ENCODE results near the gene NT5DC3.
A peak's percentile ranks its signal among the peaks of the same experiment; 100 is the strongest.
"Not testable (repeated sequence)": the region's sequence is repeated elsewhere in the genome, so short reads cannot be mapped to it uniquely, and the experiment has no call there.

NT5DC3 gene

DNA sequence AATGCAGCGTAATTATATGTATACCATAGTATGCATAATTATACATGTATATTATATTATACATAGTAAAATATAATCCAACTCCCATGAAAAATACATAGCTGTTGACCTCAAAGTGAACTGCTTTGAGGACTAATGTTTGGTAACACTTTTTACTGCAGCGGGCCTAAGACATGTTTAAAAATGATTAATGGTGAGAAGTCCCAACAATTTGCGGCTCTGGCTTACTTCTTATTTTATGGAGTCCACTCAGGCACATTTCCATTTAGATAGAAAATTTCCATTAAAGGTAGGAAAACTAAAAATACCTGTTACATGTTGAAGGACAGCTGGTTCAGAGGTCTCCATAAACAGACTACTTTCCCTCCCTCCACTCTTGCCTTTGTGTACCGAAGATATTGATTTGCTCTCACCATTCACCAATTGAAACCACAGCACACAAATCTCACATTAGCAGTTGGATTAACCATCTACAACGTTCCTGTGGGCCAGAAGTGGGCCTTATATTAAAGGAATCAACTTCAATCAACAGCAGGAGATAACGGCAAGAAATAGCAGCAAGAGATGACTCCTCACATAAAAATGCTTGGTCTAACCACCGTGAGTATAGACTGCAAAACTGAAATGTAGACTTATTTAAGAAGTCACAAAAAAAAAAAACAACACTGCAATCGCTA, 14.1 kb upstream of the NT5DC3 start:
- DNase-seq = no peak

DNA sequence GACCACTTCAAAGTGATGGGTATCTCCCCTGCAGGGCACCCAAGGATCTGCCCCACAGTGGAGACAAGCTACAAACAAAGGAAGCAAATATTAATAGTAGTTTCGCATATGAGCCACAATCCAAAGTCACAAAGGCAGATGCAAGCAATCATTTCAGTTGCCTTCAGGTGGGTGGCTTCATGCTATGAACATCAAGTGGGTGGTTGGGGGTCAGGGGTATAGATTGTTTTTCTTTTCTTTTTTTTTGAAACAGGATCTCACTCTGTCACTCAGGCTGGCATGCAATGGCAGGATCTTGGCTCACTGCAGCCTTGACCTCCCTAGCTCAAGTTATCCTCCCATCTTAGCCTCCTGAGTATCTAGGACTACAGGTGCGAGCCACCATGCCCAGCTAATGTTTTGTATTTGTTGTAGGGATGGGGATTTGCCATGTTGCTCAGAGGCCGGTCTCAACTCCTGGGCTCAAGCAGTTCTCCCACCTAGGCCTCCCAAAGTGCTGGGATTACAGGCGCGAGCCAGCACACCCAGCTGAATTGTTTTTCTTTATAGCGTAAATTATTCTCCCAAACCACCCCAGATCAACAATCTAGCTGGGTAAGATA, 13.4 kb upstream of the NT5DC3 start:
- DNase-seq = no peak

DNA sequence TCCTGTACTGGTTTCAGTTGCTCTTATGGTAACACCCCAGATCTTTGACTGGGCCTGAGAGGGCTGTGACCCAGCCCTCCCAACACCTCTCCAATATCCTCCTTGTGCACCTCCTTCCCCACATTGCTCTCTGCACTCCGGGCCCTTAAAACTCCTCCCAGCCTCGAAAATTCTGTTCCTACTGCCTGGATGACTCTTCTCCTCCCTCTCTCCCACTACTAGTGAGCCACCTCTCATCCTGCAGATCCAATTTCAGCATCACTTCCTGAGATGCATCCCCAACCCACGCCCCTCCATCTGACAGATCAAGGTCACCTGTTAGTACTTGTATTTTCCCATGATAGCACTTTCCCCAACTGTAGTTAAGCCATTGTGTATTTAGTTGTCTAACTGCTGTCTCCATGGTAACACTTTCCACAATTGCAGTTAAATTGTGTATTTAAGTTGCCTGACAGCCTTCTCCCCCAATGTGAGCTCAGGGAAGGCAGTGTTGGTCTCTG, 11.5 kb upstream of the NT5DC3 start:
- no peak for DNase-seq

GRCh38 chr12:103851127-103851526, 10.1 kb upstream of the NT5DC3 start:
- no peak for DNase-seq

DNA sequence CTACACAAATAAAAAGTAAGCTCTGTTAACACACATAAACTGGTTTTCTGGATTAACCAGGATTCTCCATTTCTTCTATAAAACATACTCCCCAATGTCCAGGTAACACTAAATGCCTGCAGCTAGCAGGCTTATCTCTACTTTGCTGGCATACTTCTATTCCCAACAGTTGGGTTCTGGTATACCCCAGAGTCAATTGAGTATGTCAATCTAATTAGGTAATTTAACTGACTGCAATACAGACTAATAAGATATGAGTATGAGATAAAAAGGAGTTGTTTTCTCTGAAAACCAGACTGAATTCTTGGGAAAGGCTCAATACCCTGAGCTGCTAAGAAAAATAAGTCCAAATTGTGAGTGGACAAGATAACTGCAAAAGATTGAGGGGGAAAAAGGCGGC, 9.4 kb upstream of the NT5DC3 start:
- no peak for DNase-seq

DNA sequence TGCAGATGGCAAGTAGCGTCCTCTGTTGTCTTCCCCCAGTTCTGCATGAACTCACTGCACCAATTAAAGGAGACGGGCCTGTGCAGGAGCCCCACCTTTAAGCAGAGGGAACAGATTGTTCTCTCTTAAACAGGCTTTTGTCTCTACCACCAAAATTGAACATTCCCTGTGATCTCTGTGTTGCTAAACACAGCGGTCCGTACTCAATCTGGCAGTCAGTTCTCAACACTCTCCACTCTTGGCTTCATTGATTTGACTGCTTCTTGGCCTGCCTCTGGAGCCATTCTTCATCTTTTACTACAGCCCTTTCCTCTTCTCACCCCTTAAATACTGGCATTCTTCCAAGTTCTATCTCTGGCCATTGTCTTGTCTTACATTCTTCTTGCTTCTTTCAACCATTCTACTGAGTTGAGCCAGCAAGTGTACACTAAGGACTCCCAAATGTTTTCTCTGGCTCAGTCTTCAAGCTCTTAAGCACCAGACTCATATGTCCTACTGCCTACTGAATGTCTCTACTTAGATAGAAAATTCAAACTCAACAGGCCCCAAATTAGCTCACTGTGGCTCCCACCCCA, 8.0 kb upstream of the NT5DC3 start:
- no peak for DNase-seq

DNA sequence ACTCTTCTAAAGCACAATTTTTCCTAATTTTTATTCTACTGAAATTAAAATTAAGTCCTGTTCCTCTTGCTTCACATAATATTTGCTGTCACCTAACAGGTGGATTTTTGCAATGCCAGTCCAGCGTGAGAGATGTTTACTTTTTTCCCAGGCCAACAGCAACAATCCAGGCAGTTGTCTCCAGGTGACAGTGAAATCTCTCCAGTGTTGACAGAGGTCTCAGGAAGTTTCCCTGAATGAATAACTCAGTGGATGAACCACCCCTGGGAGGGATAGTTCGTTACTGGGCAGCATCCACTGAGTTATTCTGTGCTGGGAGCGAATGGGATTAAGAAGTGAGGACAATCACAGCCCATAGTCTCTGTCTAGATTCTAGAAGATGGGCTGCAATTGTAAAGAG, 7.1 kb upstream of the NT5DC3 start:
- DNase-seq = no peak

- DNase-seq = no peak
These were observed 5.4 kb upstream of the NT5DC3 start for GRCh38 chr12:103846415-103846814.

DNA sequence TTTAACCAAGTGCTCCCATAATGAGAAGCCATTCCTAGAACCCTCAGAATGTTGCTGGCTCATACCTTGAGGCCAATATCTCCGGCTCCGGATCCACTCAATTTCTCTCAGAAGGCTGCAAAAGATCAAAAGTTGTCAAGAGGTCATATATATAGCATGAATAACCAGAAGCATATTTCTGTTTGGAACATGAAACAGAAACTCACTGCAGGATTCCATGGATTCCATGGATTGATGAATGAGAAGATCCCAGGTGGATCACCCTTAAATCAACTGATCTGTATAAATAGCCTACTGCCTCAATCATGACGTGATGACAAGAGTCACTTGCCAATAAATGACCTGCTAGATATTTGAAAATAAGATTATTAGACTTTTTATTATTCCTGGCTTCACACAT, 3.3 kb upstream of the NT5DC3 start:
- no peak for DNase-seq

- DNase-seq = peak; percentile 6
These were observed 903 bp upstream of the NT5DC3 start for GRCh38 chr12:103841690-103842584.

DNA sequence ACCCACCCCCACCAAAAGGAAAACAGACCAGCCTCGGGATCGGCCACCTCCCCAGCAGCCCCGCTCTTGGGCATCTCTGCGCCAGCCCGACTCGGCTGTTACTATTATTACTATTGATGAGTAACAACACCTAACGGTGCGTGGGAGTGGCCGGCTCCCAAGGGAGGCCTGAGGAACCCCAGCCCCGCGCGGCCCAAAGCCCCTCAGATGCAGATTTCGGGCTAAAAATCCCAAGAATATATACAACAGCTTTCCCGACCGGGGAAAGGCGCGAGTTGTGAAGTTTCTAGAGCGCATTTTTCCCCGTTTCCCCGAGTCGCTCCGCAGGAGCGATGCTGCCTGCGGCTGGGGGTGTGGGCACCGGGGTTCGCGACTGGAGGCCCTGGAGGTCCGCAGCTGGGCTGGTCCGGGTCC, 565 bp downstream of the NT5DC3 start:
- no peak for DNase-seq

DNA sequence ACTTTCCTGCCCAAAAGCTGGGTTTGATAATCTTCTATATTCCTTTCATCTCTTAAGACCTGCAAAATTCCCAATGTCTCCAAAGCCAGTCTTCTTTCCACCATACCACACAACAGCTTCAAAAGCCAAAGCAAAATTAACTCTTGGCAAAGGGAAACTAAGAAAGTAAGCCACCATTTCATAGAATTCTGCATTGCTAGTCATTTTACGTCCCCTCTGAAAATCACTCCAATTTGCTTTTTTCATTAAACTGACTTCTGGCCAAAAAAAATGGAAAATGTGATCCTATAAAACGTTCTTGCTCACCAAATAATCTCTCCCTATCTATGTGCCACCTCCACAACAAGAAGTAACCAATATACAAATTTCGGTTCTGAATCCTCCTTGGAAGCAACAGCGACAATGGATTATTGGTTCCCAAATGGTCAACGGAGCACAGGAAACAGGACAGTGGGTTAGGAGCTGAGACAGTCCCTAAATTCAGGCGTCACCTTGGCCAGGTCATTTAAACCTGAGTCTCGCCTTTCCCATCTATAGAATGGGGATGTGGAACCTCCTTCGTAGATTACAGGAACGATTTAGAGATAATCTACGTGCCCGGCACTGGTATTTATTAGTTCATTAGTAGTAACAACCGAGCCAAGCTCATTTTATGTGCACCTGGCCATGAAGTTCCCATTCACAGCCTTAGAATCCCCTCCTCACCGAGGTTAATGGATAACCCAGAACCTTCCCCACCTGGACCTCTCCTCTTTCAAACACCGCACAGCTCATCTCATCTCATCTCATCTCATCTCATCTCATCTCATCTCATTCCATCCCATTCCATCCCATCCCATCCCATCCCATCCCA, 1.2 kb downstream of the NT5DC3 start:
- no peak for DNase-seq

DNA sequence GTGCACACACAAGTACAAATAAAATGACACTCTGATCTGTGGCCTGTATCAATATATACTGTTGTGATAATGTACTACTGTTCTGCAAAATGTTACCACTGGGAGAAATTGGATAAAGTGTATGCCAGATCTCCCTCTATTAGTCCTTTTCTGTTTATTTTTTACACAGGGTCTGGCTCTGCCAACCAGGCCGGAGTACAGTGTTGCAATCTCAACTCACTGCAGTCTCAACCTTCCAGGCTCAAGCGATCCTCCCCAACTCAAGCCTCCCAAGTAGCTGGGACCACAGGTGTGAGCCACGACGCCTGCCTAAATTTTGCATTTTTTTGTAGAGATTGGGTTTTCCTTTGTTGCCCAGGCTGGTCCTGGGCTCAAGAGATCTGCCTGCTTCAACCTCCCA, 1.9 kb downstream of the NT5DC3 start:
- no peak for DNase-seq

GRCh38 chr12:103838254-103838914, 2.6 kb downstream of the NT5DC3 start:
- DNase-seq = no peak

GRCh38 chr12:103836345-103836744, 4.7 kb downstream of the NT5DC3 start:
- no peak for DNase-seq

DNA sequence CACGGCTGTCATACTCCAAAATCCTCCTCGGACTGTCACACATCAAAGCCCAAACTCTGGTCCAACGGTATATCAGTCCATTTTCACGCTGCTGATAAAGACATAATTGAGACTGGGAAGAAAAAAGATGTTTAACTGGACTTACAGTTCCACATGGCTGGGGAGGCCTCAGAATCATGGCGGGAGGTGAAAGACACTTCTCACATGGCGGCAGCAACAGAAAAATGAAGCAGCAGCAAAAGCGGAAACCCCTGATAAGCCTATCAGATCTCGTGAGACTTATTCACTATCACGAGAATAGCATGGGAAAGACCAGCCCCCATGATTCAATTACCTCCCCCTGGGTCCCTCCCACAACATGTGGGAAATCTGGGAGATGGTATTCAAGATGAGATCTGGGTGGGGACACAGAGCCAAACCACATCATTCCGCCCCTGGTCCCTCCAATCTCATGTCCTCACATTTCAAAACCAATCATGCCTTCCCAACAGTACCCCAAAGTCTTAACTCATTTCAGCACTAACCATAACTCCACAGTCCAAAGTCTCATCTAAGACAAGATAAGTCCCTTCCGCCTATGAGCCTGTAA, 5.2 kb downstream of the NT5DC3 start:
- DNase-seq = not testable (repeated sequence)

DNA sequence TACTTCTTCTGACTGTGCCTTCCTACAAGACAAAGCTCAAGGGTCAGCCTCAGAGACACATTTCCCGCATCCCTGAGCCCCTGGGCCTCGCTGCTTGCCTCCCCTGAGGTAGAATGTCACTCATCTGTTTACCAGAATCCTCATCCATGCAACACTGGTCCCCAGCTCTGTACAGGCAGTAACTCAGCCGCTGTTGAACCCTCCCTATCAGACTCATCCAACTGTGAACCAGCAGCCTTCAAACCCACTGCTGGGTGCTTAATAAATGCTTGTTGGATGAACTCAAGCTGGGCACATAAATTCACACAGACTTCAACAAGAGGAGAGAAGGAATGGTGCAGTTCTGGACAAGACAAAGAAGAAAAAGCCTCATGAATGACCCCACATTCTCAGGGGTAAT, 6.1 kb downstream of the NT5DC3 start:
- no peak for DNase-seq

DNA sequence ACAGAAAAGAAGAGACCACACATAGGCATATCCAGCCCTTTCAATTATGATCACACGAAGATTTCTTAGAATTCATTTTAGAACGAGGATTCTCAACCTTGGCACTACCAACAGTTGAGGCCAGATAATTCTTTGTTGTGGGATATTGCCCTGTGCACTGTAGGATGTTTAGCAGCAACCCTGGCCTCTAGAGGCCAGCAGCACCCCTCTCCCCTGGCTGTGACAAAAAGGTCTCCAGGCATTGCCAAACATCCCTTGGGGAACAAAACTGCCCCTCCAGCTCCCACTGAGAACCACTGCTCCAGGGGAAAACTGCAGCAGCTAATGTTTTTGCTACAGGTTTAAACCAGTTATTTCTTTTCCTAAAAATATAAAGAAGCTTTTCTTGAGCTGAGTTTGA, 7.1 kb downstream of the NT5DC3 start:
- no peak for DNase-seq

GRCh38 chr12:103833095-103833775, 7.8 kb downstream of the NT5DC3 start:
- DNase-seq = no peak
